ENCODE results near the gene NLRP2B.
"Not testable (repeated sequence)": the region's sequence is repeated elsewhere in the genome, so short reads cannot be mapped to it uniquely, and the experiment has no call there.

Gene NLRP2B

GRCh38 chrX:57680160-57680559 is at the start of gene NLRP2B:
Gene NLRP2B, minus strand, starts transcription at chrX:57680260.
- Histone ChIP-seq H3K4me3 (replicated peaks; ENCODE audit: low read depth, low read length) (no peak within 1 kb of the TSS), H3K36me3 (ENCODE audit: control insufficient read depth, insufficient read depth, low read length) (no peaks in the 10 kb centered on the region), H3K27me3 (replicated peaks; ENCODE audit: control insufficient read depth, insufficient read depth, low read length) (no peaks in the 10 kb centered on the region)
- TF ChIP-seq CTCF (IDR thresholded peaks at IDR 0.05; ENCODE audit: insufficient read depth, low read length, poor library complexity, severe bottlenecking) = no peak
- DNase-seq (ENCODE audit: extremely low read depth, insufficient read length) = no peak

GRCh38 chrX:57725995-57726394 is 45.9 kb upstream of the NLRP2B start:
- H3K36me3 ChIP-seq (ENCODE audit: control insufficient read depth, insufficient read depth, low read length); DNase-seq (ENCODE audit: extremely low read depth, insufficient read length); H3K27me3 ChIP-seq (replicated peaks; ENCODE audit: control insufficient read depth, insufficient read depth, low read length); H3K4me3 ChIP-seq (replicated peaks; ENCODE audit: low read depth, low read length): not testable (repeated sequence)

- no peaks in the 10 kb centered on the region for H3K27me3 ChIP-seq (replicated peaks; ENCODE audit: control insufficient read depth, insufficient read depth, low read length)
- no peak for TF ChIP-seq CTCF (IDR thresholded peaks at IDR 0.05; ENCODE audit: insufficient read depth, low read length, poor library complexity, severe bottlenecking)
- H3K36me3 ChIP-seq (ENCODE audit: control insufficient read depth, insufficient read depth, low read length) = no peaks in the 10 kb centered on the region
- no peak overlapping the region for H3K4me3 ChIP-seq (replicated peaks; ENCODE audit: low read depth, low read length)
- DNase-seq (ENCODE audit: extremely low read depth, insufficient read length) = no peak
Measured at GRCh38 chrX:57681341-57681740, 1.3 kb upstream of the NLRP2B start.

GRCh38 chrX:57678686-57679428 is 1.2 kb downstream of the NLRP2B start:
- no peak for DNase-seq (ENCODE audit: extremely low read depth, insufficient read length)
- Histone ChIP-seq H3K36me3 (ENCODE audit: control insufficient read depth, insufficient read depth, low read length) (no peaks in the 10 kb centered on the region), H3K4me3 (replicated peaks; ENCODE audit: low read depth, low read length) (no peak overlapping the region), H3K27me3 (replicated peaks; ENCODE audit: control insufficient read depth, insufficient read depth, low read length) (no peaks in the 10 kb centered on the region)
- TF ChIP-seq CTCF (IDR thresholded peaks at IDR 0.05; ENCODE audit: insufficient read depth, low read length, poor library complexity, severe bottlenecking) = no peak

GRCh38 chrX:57677132-57677858 is 2.8 kb downstream of the NLRP2B start:
- DNase-seq (ENCODE audit: extremely low read depth, insufficient read length) = no peak
- no peaks in the 10 kb centered on the region for H3K36me3 ChIP-seq (ENCODE audit: control insufficient read depth, insufficient read depth, low read length)
- H3K4me3 ChIP-seq (replicated peaks; ENCODE audit: low read depth, low read length) = no peak overlapping the region
- H3K27me3 ChIP-seq (replicated peaks; ENCODE audit: control insufficient read depth, insufficient read depth, low read length) = no peaks in the 10 kb centered on the region
- no peak for TF ChIP-seq CTCF (IDR thresholded peaks at IDR 0.05; ENCODE audit: insufficient read depth, low read length, poor library complexity, severe bottlenecking)

- Histone ChIP-seq H3K4me3 (replicated peaks; ENCODE audit: low read depth, low read length) (no peak overlapping the region), H3K27me3 (replicated peaks; ENCODE audit: control insufficient read depth, insufficient read depth, low read length) (no peaks in the 10 kb centered on the region), H3K36me3 (ENCODE audit: control insufficient read depth, insufficient read depth, low read length) (no peaks in the 10 kb centered on the region)
- DNase-seq (ENCODE audit: extremely low read depth, insufficient read length) = no peak
- TF ChIP-seq CTCF (IDR thresholded peaks at IDR 0.05; ENCODE audit: insufficient read depth, low read length, poor library complexity, severe bottlenecking) = no peak
Measured at GRCh38 chrX:57675320-57675719, 4.7 kb downstream of the NLRP2B start.
